ENCODE results near the gene LRRC37A3. TPM values are rescaled to one million over a fixed set of nuclear protein-coding genes. Genes with fewer than 3 reads are reported as not detected.

LRRC37A3 gene
- total and polyA plus RNA-seq, 2 of the 13 experiments (the other 11 are each of a cell fraction or from before 2014, with no cell fraction given) = 0.62 to 1.1 TPM

- TF ChIP-seq UBTF (CRISPR knock-in tag; IDR thresholded peaks at IDR 0.05) (peak; percentile 93; the same call in 1 of the 2 replicates), ETS1 (CRISPR knock-in tag; IDR thresholded peaks at IDR 0.05) (peak; percentile 44; the same call in 1 of the 2 replicates), NAIF1 (CRISPR knock-in tag; IDR thresholded peaks at IDR 0.05; ENCODE audit: borderline replicate concordance) (0 out of 2 replicates have a peak, but pooled peaks have one; percentile 27), XRCC5 (optimal IDR thresholded peaks at IDR 0.05; ENCODE audit: low read length) (peak; percentile 78), PAXIP1 (CRISPR knock-in tag; conservative IDR thresholded peaks at IDR 0.05) (0 out of 2 replicates have a peak, but pooled peaks have one; percentile 16), MTA1 (CRISPR knock-in tag; IDR thresholded peaks at IDR 0.05; ENCODE audit: borderline replicate concordance) (peak; percentile 65; the same call in 1 of the 2 replicates), ZSCAN31 (CRISPR knock-in tag; IDR thresholded peaks at IDR 0.05; ENCODE audit: low read depth) (peak; percentile 97), TBX2 (CRISPR knock-in tag; IDR thresholded peaks at IDR 0.05; ENCODE audit: borderline replicate concordance) (peak; percentile 48), TAF1 (CRISPR knock-in tag; IDR thresholded peaks at IDR 0.05) (peak; percentile 90), PHF20 (CRISPR knock-in tag; IDR thresholded peaks at IDR 0.05) (peak; percentile 67), ZNF792 (CRISPR knock-in tag; IDR thresholded peaks at IDR 0.05) (peak; percentile 85)
- TF ChIP-seq, protein P1, sequence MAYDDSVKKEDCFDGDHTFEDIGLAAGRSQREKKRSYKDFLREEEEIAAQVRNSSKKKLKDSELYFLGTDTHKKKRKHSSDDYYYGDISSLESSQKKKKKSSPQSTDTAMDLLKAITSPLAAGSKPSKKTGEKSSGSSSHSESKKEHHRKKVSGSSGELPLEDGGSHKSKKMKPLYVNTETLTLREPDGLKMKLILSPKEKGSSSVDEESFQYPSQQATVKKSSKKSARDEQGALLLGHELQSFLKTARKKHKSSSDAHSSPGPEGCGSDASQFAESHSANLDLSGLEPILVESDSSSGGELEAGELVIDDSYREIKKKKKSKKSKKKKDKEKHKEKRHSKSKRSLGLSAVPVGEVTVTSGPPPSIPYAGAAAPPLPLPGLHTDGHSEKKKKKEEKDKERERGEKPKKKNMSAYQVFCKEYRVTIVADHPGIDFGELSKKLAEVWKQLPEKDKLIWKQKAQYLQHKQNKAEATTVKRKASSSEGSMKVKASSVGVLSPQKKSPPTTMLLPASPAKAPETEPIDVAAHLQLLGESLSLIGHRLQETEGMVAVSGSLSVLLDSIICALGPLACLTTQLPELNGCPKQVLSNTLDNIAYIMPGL (CRISPR knock-in tag; IDR thresholded peaks at IDR 0.05; ENCODE audit: borderline replicate concordance in 1 of 2, low read depth in 1 of 2) = peak; percentile 99 to 100
- TF ChIP-seq, protein P2, sequence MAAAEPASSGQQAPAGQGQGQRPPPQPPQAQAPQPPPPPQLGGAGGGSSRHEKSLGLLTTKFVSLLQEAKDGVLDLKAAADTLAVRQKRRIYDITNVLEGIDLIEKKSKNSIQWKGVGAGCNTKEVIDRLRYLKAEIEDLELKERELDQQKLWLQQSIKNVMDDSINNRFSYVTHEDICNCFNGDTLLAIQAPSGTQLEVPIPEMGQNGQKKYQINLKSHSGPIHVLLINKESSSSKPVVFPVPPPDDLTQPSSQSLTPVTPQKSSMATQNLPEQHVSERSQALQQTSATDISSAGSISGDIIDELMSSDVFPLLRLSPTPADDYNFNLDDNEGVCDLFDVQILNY (CRISPR knock-in tag; conservative IDR thresholded peaks at IDR 0.05) = peak; percentile 73
Measured at GRCh38 chr17:64919289-64920025, at the start of gene LRRC37A3 (continued).

All from HepG2 (cell line).